ACC112 (cell line): ENCODE measurements around the gene SLC16A11.
A peak's percentile ranks its signal among the peaks of the same experiment; 100 is the strongest.
"Not testable (repeated sequence)": the region's sequence is repeated elsewhere in the genome, so short reads cannot be mapped to it uniquely, and the experiment has no call there.

Experiments
- H2AFZ ChIP-seq: fragments of 200-600 bp; sonication (generic); one replicate; pipeline ENCODE4 v1.6.0; 2017; ENCODE audit warnings: antibody characterized with exemption, low read length; ENCODE audit not compliant: unreplicated experiment
- H3K27ac ChIP-seq: fragments of 200-600 bp; sonication (generic); 2 replicates; pipeline ENCODE4 v1.5.1; 2014; ENCODE audit warnings: low read depth, mild to moderate bottlenecking, antibody characterized with exemption, low read length, moderate library complexity
- H3K27me3 ChIP-seq: fragments of 200-600 bp; sonication (generic); 2 replicates; pipeline ENCODE4 v1.6.1; 2014; ENCODE audit warnings: mild to moderate bottlenecking, antibody characterized with exemption, low read length, moderate library complexity, mixed read lengths; ENCODE audit not compliant: insufficient read depth
- H3K36me3 ChIP-seq: fragments of 200-600 bp; sonication (generic); 2 replicates; pipeline ENCODE4 v1.6.1; 2016; ENCODE audit warnings: mild to moderate bottlenecking, antibody characterized with exemption, low read length, moderate library complexity, mixed read lengths; ENCODE audit not compliant: insufficient read depth
- H3K4me1 ChIP-seq: fragments of 200-600 bp; sonication (generic); one replicate; pipeline ENCODE4 v1.6.1; 2016; ENCODE audit warnings: low read length, mixed read lengths; ENCODE audit not compliant: insufficient read depth, unreplicated experiment, control insufficient read depth
- H3K4me3 ChIP-seq: fragments of 200-600 bp; sonication (generic); 2 replicates; pipeline ENCODE4 v1.5.1; 2014; ENCODE audit warnings: mild to moderate bottlenecking, low read depth, low read length
- H3K79me2 ChIP-seq: fragments of 200-600 bp; sonication (generic); one replicate; pipeline ENCODE4 v1.6.0; 2016; ENCODE audit warnings: low read length; ENCODE audit not compliant: control insufficient read depth, unreplicated experiment, insufficient read depth

Gene SLC16A11, protein sequence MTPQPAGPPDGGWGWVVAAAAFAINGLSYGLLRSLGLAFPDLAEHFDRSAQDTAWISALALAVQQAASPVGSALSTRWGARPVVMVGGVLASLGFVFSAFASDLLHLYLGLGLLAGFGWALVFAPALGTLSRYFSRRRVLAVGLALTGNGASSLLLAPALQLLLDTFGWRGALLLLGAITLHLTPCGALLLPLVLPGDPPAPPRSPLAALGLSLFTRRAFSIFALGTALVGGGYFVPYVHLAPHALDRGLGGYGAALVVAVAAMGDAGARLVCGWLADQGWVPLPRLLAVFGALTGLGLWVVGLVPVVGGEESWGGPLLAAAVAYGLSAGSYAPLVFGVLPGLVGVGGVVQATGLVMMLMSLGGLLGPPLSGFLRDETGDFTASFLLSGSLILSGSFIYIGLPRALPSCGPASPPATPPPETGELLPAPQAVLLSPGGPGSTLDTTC

DNA sequence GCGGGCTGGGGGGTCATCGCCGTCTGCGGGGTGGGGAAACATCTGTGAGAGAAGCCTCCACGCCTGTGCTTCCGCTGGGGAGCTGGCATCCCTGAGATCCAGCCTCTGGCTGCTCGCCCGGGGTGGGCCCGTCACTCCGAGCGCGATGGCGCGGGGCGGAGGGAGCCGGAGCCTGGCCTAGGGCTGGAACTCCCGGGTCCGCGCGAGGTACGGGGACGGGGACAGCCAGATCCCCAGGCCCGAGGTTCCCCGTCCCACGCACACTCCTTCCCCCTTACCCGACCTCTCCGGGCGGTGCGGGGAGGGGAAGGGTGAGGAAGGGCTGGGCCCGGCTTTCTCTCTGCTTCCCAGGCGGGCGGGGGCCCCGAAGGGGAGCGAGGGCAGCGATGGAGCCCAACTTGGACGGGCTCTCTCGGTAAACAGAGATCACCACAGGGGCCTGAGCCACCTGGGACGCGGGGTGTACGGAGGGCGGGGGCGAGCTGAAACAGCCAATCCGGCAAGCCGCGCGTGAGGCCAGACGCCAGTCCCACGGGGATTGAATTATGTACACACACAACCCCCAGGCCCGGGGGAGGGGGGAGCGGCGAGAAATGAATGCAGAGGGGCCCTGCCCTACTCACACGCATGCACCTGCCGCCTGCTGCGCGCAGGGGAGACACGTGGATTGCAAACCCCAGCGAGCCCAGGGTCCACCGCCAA lies at the start of gene SLC16A11:
Gene SLC16A11, minus strand, starts transcription at position 596 of the 702 bp plus-strand sequence. Its CDS starts 579 bp downstream, at position 17.
- peak within 1 kb of the TSS; percentile 72 for H3K4me3 ChIP-seq
- H3K36me3 ChIP-seq, result no peaks in the 10 kb centered on the region
- peaks cover 10% of the 10 kb centered on the region for H3K4me1 ChIP-seq
- H2AFZ ChIP-seq, result peak within 1 kb of the TSS; percentile 20
- H3K27ac ChIP-seq, result no peak within 1 kb of the TSS
- H3K27me3 ChIP-seq, result peaks cover 3% of the 10 kb centered on the region; the same call in 1 of the 2 replicates
- H3K79me2 ChIP-seq, result no peaks in the 10 kb centered on the region

DNA sequence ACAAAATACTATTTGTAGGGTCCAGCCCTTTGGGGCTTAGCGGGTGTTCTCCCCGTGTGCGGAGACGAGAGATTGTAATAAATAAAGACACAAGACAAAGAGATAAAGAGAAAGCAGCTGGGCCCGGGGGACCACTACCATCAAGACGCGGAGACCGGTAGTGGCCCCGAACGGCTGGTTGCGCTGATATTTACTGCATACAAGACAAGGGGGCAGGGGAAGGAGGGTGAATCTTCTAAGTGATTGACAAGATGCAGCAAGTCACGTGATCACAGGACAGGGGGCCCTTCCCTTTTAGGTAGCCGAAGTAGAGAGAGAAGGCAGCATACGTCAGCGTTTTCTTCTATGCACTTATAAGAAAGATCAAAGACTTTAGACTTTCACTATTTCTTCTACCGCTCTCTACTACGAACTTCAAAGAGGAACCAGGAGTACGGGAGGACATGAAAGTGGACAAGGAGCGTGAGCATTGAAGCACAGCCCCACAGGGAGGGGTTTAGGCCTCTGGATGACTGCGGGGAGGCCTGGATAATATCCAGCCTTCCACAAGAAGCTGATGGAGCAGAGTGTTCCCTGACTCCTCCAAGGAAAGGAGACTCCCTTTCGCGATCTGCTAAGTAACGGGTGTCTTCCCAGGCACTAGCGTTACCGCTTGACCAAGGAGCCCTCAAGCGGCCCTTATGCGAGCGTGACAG lies 47.6 kb upstream of the SLC16A11 start:
- not testable (repeated sequence) for H3K36me3 ChIP-seq, H3K4me1 ChIP-seq, H2AFZ ChIP-seq, H3K4me3 ChIP-seq, H3K27ac ChIP-seq, H3K79me2 ChIP-seq
- peaks cover 20% of the 10 kb centered on the region for H3K27me3 ChIP-seq

DNA sequence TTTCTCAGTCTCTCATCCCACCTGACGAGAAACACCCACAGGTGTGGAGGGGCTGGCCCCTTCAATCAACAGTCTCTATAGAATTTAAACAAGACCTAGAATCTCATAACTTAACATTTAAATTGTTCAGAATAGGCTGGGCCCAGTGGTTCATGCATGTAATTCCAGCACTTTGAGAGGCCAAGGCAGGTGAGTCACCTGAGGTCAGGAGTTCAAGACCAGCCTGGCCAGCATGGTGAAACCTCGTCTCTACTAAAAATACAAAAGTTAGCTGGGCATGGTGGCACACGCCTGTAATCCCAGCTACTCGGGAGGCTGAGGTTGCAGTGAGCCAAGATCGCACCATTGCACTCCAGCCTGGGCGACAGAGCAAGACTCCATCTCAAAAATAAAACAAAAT lies 45.7 kb upstream of the SLC16A11 start:
- H3K27me3 ChIP-seq, result peaks cover 10% of the 10 kb centered on the region
- not testable (repeated sequence) for H3K4me3 ChIP-seq, H3K36me3 ChIP-seq, H3K4me1 ChIP-seq, H2AFZ ChIP-seq, H3K79me2 ChIP-seq, H3K27ac ChIP-seq

DNA sequence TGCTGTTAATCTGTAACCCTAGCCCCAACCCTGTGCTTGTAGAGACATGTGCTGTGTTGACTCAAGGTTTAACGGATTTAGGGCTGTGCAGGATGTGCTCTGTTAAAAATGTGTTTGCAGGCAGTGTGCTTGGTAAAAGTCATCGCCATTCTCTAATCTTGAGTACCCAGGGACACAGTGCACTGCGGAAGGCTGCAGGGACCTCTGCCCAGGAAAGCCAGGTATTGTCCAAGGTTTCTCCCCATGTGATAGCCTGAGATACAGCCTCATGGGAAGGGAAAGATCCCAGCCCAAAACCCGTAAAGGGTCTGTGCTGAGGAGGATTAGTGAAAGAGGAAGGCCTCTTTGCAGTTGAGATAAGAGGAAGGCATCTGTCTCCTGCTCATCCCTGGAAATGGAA lies 44.5 kb upstream of the SLC16A11 start:
- H3K36me3 ChIP-seq, H2AFZ ChIP-seq, H3K79me2 ChIP-seq, H3K4me3 ChIP-seq, H3K27ac ChIP-seq, H3K27me3 ChIP-seq, H3K4me1 ChIP-seq: not testable (repeated sequence)

DNA sequence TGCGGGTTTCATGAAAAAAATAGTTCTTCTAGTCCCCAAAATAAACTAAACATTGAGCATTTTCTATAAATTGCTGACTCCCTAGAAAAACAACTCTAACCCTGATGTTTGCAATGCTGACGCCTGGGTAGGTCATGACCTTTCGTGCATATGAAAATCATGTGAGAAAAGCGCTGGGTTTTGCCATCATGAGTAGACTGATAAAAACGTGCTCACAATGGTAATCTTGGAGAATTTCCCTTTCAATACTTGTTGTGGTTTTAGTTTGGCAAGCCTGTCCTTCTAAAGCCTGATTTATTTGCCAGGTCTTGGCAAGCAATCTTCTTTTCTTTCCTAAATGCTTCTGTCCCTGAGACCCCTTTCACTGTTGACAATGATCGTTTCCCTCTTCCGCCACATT lies 40.2 kb upstream of the SLC16A11 start:
- Histone ChIP-seq H3K4me3 (no peak overlapping the region), H3K79me2 (no peaks in the 10 kb centered on the region), H3K27me3 (peaks cover 13% of the 10 kb centered on the region; the same call in 1 of the 2 replicates), H3K4me1 (peaks cover 8% of the 10 kb centered on the region), H3K36me3 (no peaks in the 10 kb centered on the region), H3K27ac (peak overlapping the region; percentile 33; the same call in 1 of the 2 replicates), H2AFZ (no peak overlapping the region)

DNA sequence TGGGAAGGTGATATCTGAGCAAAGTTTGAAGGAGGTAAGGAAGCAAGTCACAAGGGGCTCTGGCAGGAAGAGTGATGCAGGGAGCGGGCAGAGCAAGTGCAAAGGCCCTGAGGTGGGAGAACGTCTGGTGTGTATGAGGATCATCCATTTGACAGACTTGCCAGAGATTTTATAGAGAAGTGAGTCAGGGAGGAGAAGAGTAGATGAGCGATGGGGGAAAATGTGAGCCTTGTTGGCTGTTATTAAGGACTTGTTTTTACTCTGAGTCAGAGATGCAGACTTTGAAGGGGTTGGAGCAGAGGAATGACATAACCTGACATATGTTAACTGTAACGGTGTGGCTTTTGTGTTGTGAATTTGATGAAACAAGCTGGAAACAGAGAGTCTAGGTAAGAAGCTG lies 39.7 kb upstream of the SLC16A11 start:
- peak overlapping the region; percentile 33 for H3K27ac ChIP-seq
- peaks cover 8% of the 10 kb centered on the region for H3K4me1 ChIP-seq
- H3K36me3 ChIP-seq, result no peaks in the 10 kb centered on the region
- no peaks in the 10 kb centered on the region for H3K79me2 ChIP-seq
- no peak overlapping the region for H3K4me3 ChIP-seq
- peaks cover 13% of the 10 kb centered on the region for H3K27me3 ChIP-seq
- no peak overlapping the region for H2AFZ ChIP-seq

DNA sequence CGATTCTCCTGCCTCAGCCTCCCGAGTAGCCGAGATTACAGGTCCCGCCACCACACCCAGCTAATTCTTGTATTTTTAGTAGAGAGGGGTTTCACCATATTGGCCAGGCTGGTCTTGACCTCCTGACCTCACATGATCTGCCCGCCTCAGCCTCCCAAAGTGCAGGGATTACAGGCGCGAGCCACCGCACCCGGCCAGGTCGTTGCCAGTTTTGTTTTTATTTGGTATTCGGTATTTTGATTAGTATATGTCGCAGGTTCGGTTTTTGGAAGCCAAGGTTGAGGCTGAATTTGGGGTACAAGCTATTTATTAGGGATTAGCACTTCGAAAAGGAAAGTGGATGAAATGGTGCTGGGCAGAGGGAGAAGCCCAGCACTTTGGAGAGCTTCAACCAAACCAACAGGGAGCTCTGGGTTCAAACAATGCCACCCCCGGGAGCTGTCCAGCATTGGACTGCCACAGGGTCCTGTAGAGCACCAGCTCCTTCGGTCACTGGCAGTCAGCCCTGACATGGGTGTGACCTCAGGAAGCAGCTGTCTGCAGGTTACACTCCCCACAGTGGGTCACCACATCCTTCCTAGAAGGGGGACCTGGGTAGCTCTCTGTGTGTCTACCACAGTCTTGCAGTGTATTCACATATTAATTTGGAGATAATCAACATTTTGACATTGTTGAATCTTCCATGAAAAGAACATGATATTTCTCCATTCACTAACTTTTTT lies 37.6 kb upstream of the SLC16A11 start:
- no peak overlapping the region for H2AFZ ChIP-seq

DNA sequence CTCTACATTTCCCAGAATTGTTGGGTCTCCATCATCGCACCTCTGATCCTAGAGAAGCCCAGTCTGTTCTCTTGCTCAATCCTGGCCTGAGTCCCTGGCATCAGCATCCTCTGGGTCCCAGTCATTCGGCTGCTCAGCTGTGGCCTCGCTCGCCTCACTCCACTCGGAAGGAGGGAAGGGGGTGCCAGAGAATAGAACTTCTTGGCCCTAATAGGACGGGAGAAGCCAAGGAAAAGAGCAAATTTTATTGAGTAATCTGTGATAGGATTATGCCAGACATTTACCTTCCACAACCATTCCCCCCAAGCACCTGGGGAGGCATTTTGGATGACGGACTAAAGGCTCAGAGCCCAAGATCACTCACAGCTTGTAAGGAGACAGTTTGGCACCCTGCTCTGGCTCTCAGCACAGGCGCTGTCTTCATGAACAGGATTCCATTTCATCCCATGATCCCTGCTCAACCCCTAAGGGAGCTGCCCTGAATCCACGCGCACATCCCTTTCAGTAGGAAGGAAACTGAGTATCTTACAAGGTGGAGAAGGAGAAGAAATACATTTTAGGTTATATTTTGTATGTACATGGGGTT lies 36.7 kb upstream of the SLC16A11 start:
- H3K4me3 ChIP-seq, result no peak overlapping the region
- no peak overlapping the region for H3K27ac ChIP-seq
- peaks cover 8% of the 10 kb centered on the region for H3K4me1 ChIP-seq
- H2AFZ ChIP-seq, result no peak overlapping the region
- H3K36me3 ChIP-seq, result no peaks in the 10 kb centered on the region
- no peaks in the 10 kb centered on the region for H3K79me2 ChIP-seq
- H3K27me3 ChIP-seq, result peaks cover 13% of the 10 kb centered on the region

More for the DNA sequence above, 37.6 kb upstream of the SLC16A11 start:
- no peak overlapping the region for H3K27ac ChIP-seq
- no peak overlapping the region for H3K4me3 ChIP-seq
- no peaks in the 10 kb centered on the region for H3K79me2 ChIP-seq
- peaks cover 8% of the 10 kb centered on the region for H3K4me1 ChIP-seq
- no peaks in the 10 kb centered on the region for H3K36me3 ChIP-seq
- peaks cover 13% of the 10 kb centered on the region for H3K27me3 ChIP-seq

DNA sequence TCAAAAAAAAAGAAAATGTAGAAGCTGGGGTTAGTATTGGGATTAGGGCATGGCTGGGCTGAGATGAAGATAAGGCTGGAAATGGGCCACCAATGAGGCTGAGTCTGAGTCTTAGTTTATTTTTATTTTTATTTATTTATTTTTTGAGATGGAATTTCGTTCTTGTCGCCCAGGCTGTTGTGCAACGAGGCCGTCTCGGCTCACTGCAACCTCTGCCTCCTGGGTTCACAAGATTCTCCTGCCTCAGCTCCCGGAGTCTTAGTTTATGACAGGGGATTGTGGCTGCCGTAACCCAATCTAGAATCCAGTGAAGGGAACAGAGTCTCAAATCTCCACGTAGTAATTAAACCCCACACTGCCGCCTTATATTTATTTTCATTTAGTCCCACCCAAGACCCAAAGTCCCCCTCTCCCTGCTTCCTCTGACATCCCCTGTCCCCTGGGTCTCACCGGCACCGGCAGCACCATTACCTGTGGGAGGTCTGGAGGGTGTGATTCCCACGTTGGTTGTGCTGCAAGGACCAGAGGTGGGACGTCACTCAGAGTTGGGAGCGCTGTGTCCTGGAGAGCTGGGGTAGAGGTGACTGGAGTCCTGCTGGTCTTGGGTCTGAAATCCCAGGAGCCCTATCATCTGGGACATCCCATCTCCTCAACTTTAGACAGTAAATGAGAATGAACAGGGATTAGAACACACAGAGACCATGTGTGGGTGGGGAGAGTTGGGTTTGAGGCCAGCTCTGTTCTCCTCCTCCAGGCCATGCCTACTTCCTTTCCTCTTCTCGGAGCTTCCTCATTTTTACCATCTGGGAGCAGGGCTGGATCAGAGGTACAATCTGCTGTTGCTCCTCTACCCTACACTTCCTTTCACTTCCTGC lies 35.9 kb upstream of the SLC16A11 start, which contains the start of gene CLEC10A:
Gene CLEC10A, minus strand, starts transcription at position 671 of the 875 bp plus-strand sequence. CDS start 1,439 bp downstream, outside the sequence.
- Histone ChIP-seq H3K4me3 (no peak within 1 kb of the TSS), H3K27ac (no peak within 1 kb of the TSS), H3K27me3 (peaks cover 13% of the 10 kb centered on the region), H3K4me1 (peaks cover 8% of the 10 kb centered on the region), H3K79me2 (no peaks in the 10 kb centered on the region), H3K36me3 (no peaks in the 10 kb centered on the region), H2AFZ (no peak within 1 kb of the TSS)
